22Rv1 (cell line): ENCODE data around the gene RIMKLB.

ENCODE experiments used
- ZFX ChIP-seq: fragments of 450-650 bp; IDR thresholded peaks from 2 replicates; pipeline ENCODE4 v1.6.1; 2017; ENCODE audit warnings: antibody characterized with exemption, borderline replicate concordance
- TF ChIP-seq, protein P1 (sequence below): fragments of 450-650 bp; IDR thresholded peaks from 2 replicates; pipeline ENCODE4 v1.5.1; 2017; ENCODE audit warnings: mild to moderate bottlenecking

DNA sequence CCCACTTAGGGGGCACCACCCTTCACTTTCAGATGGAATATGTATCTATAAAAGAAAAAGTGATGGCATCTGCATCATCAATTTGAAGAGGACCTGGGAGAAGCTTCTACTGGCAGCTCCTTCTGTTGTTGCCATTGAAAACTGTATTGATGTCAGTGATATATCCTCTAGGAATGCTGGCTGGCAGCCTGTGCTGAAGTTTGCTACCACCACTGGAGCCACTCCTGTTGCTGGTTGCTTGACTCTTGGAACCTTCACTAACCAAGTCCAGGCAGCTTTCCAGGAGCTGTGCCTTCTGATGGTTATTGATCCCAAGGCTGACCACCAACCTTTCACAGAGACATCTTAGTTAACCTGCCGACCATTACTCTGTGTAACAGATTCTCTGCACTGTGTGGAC lies 44.7 kb downstream of the RIMKLB start:
- TF ChIP-seq, protein P1, sequence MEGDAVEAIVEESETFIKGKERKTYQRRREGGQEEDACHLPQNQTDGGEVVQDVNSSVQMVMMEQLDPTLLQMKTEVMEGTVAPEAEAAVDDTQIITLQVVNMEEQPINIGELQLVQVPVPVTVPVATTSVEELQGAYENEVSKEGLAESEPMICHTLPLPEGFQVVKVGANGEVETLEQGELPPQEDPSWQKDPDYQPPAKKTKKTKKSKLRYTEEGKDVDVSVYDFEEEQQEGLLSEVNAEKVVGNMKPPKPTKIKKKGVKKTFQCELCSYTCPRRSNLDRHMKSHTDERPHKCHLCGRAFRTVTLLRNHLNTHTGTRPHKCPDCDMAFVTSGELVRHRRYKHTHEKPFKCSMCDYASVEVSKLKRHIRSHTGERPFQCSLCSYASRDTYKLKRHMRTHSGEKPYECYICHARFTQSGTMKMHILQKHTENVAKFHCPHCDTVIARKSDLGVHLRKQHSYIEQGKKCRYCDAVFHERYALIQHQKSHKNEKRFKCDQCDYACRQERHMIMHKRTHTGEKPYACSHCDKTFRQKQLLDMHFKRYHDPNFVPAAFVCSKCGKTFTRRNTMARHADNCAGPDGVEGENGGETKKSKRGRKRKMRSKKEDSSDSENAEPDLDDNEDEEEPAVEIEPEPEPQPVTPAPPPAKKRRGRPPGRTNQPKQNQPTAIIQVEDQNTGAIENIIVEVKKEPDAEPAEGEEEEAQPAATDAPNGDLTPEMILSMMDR: no peak
- no peak for TF ChIP-seq ZFX
